ENCODE data around the gene RAB23.

DNA sequence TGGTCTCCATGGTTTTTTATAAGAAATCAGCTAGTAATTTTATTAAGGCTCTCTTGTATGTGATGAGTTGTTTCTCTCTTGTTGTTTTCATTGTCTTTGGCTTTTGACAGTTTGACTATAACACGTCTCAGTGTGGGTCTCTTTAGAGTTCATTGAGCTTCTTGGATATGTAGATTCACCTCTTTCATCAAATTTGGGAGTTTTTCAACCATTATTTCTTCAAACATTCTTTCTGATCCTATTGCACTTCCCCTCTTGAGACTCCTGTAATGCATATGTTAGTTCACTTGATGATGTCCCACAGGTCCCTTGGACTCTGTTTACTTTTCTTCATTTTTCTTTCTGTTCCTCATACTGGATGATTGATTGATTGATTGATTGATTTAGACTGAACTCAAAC lies 57.0 kb downstream of the RAB23 start:
- TF ChIP-seq CTCF (IDR thresholded peaks at IDR 0.05) (no peak), POLR2A (IDR thresholded peaks at IDR 0.05) (no peak)

Data from uterus (tissue), 2 donors.